Activated CD8-positive, alpha-beta T cell treated with anti-CD3 and anti-CD28 coated beads, Interleukin-2, amount 10 ng/mL, durations not matched to agents 7 days and 5 days (primary cell): Measurements from ENCODE around the gene MAS1L. TPM values are rescaled to one million over a fixed set of nuclear protein-coding genes. Genes with fewer than 3 reads are reported as not detected.

Experiments
- ATAC-seq: fragments of 150-1000 bp; cut with Tn5 transposase; one replicate; pipeline ENCODE4 v1.10.0; 2021; ENCODE audit warnings: moderate library complexity
- CTCF ChIA-PET: fragments of 350-600 bp; sonication (Branson Sonifier 250); formaldehyde crosslinking; loops from one replicate; lab custom pipeline; 2021; ENCODE audit warnings: antibody characterized with exemption; lab: Charles Lee
- POLR2A ChIA-PET: fragments of 350-600 bp; sonication (Branson Sonifier 250); formaldehyde crosslinking; loops from one replicate; lab custom pipeline; 2021; ENCODE audit warnings: antibody characterized with exemption; lab: Charles Lee
- DNase-seq: peaks from one replicate; pipeline ENCODE4 v3.0.0-alpha.2; 2020
- H3K27ac Mint-ChIP-seq: one replicate; pipeline ENCODE4 v1.8.0; 2021; ENCODE audit warnings: mild to moderate bottlenecking, mixed read lengths
- H3K27me3 Mint-ChIP-seq: one replicate; pipeline ENCODE4 v1.8.0; 2021; ENCODE audit warnings: low read depth, mixed read lengths
- H3K36me3 Mint-ChIP-seq: one replicate; pipeline ENCODE4 v1.8.0; 2021; ENCODE audit warnings: low read depth, mixed read lengths
- H3K4me1 Mint-ChIP-seq: one replicate; pipeline ENCODE4 v1.8.0; 2021; ENCODE audit warnings: low read depth, mixed read lengths
- H3K4me3 Mint-ChIP-seq: one replicate; pipeline ENCODE4 v1.8.0; 2021; ENCODE audit warnings: mild to moderate bottlenecking, mixed read lengths
- H3K9me3 Mint-ChIP-seq: one replicate; pipeline ENCODE4 v1.8.0; 2022; ENCODE audit warnings: mixed read lengths; ENCODE audit not compliant: insufficient read depth
- total RNA-seq, 2 experiments: library from RNA; stranded (reverse); gene quantifications; one replicate each; pipeline ENCODE4 v1.2.3, GENCODE V29; 2021

Gene MAS1L
- total RNA-seq, 2 experiments from 2014 or later = not detected

DNA sequence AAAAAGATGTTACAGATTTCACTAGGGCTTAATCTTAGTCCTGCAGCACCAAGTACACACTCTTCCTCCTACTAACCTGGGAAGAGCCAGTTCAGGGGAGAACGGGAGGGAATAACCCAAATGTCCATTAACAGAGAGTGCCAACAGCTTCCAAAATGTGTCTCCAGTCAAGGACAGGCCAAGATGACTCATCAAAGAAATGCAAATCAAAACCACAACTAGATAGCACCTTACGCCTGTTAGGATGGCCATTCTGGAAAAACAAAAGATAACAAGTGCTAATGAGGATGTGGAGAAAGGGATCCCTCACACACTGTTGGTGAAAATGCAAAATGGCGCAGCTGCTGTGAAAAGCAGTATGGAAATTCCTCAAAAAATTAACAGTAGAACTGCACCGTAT is 3.8 kb upstream of the MAS1L start:
- H3K27ac Mint-ChIP-seq = no peak overlapping the region
- H3K4me1 Mint-ChIP-seq = no peaks in the 10 kb centered on the region
- H3K36me3 Mint-ChIP-seq = no peaks in the 10 kb centered on the region
- H3K27me3 Mint-ChIP-seq = peaks cover 20% of the 10 kb centered on the region
- no peak overlapping the region for H3K4me3 Mint-ChIP-seq
- no peaks in the 10 kb centered on the region for H3K9me3 Mint-ChIP-seq
- ChIA-PET CTCF (no interaction called here), POLR2A (no interaction called here)
- DNase-seq = no peak
- ATAC-seq = no peak

- H3K27me3 Mint-ChIP-seq = peaks cover 21% of the 10 kb centered on the region
- H3K9me3 Mint-ChIP-seq = no peaks in the 10 kb centered on the region
- CTCF ChIA-PET = interaction anchor here (1.1 kb wide), 1 partner anchor 22 kb away, joined by 3 read pairs; no protein-coding TSS in a partner anchor
- no peak overlapping the region for H3K4me3 Mint-ChIP-seq
- H3K36me3 Mint-ChIP-seq = no peaks in the 10 kb centered on the region
- POLR2A ChIA-PET = no interaction called here
- no peak overlapping the region for H3K27ac Mint-ChIP-seq
- ATAC-seq = no peak
- DNase-seq = peak; percentile 8
- H3K4me1 Mint-ChIP-seq = no peaks in the 10 kb centered on the region
Observed at GRCh38 chr6:29490552-29490951, 2.8 kb upstream of the MAS1L start.

- CTCF ChIA-PET = no interaction called here
- no peaks in the 10 kb centered on the region for H3K9me3 Mint-ChIP-seq
Observed at GRCh38 chr6:29490055-29490454, 2.3 kb upstream of the MAS1L start.

GRCh38 chr6:29489286-29489685 is 1.5 kb upstream of the MAS1L start:
- Mint-ChIP-seq H3K9me3 (no peaks in the 10 kb centered on the region), H3K27me3 (peaks cover 14% of the 10 kb centered on the region), H3K36me3 (no peaks in the 10 kb centered on the region), H3K4me3 (no peak overlapping the region), H3K4me1 (no peaks in the 10 kb centered on the region), H3K27ac (no peak overlapping the region)
- DNase-seq = no peak
- ChIA-PET CTCF (no interaction called here), POLR2A (no interaction called here)
- ATAC-seq = no peak

More at GRCh38 chr6:29490055-29490454, 2.3 kb upstream of the MAS1L start:
- Mint-ChIP-seq H3K27me3 (peaks cover 18% of the 10 kb centered on the region), H3K4me3 (no peak overlapping the region), H3K36me3 (no peaks in the 10 kb centered on the region), H3K27ac (no peak overlapping the region), H3K4me1 (no peaks in the 10 kb centered on the region)
- DNase-seq = peak; percentile 6
- POLR2A ChIA-PET = no interaction called here
- ATAC-seq = no peak

GRCh38 chr6:29488874-29489273 is 1.1 kb upstream of the MAS1L start:
- no peak overlapping the region for H3K4me3 Mint-ChIP-seq
- DNase-seq = no peak
- ChIA-PET CTCF (no interaction called here), POLR2A (no interaction called here)
- H3K4me1 Mint-ChIP-seq = no peaks in the 10 kb centered on the region
- H3K9me3 Mint-ChIP-seq = no peaks in the 10 kb centered on the region
- peaks cover 15% of the 10 kb centered on the region for H3K27me3 Mint-ChIP-seq
- no peaks in the 10 kb centered on the region for H3K36me3 Mint-ChIP-seq
- no peak for ATAC-seq
- no peak overlapping the region for H3K27ac Mint-ChIP-seq

DNA sequence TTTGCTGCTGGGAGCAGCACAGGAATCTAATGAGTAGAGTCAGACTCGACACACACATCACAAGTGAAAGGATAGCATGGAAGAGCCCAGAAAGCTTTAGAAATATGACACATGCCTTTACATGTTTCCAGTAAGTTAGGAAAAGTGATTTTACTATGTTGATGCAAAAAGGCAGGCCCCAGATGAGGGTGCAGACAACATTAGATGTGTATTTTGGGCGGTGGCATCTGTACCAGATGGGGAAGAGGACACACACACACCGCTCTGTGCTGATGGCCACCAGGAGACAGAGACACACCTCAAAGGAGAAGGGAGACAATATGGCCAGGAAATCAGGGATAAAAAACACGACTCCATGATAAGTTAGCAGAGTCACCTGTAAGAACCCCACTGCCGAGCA is 625 bp downstream of the MAS1L start:
- no peak for DNase-seq
- CTCF ChIA-PET = no interaction called here
- H3K4me3 Mint-ChIP-seq = no peak overlapping the region
- H3K27ac Mint-ChIP-seq = no peak overlapping the region
- no peaks in the 10 kb centered on the region for H3K36me3 Mint-ChIP-seq
- H3K27me3 Mint-ChIP-seq = peaks cover 20% of the 10 kb centered on the region
- ATAC-seq = no peak
- no peaks in the 10 kb centered on the region for H3K4me1 Mint-ChIP-seq
- H3K9me3 Mint-ChIP-seq = no peaks in the 10 kb centered on the region
- POLR2A ChIA-PET = no interaction called here

DNA sequence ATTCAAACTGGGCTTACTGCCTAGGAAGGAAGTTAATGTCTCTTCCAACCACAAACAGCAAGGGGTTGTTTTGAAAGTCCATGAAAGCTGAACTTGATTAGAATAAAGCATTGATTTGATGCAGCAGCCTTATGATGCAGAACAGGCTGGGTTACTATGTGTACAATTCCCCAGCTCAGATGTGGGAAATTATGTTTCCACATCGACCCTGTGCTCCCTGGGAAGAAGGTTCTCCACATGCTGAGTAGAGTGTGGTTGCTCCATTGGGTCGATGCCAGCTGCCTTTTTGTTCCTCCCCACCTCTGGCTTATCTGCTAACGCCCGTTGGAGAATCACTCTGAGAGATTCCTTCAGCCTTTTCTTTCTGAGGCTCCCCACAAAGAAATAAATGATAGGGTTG is 1.2 kb downstream of the MAS1L start:
- no peak for DNase-seq
- ChIA-PET CTCF (no interaction called here), POLR2A (no interaction called here)
- H3K4me3 Mint-ChIP-seq = no peak overlapping the region
- peaks cover 20% of the 10 kb centered on the region for H3K27me3 Mint-ChIP-seq
- ATAC-seq = no peak
- H3K9me3 Mint-ChIP-seq = no peaks in the 10 kb centered on the region
- no peaks in the 10 kb centered on the region for H3K4me1 Mint-ChIP-seq
- no peaks in the 10 kb centered on the region for H3K36me3 Mint-ChIP-seq
- no peak overlapping the region for H3K27ac Mint-ChIP-seq

- Mint-ChIP-seq H3K4me1 (no peaks in the 10 kb centered on the region), H3K36me3 (no peaks in the 10 kb centered on the region), H3K27ac (no peak overlapping the region), H3K9me3 (no peaks in the 10 kb centered on the region), H3K27me3 (peaks cover 17% of the 10 kb centered on the region), H3K4me3 (no peak overlapping the region)
- ChIA-PET POLR2A (no interaction called here), CTCF (no interaction called here)
- DNase-seq (no peak), ATAC-seq (no peak)
Observed at GRCh38 chr6:29483735-29484134, 4.0 kb downstream of the MAS1L start.

DNA sequence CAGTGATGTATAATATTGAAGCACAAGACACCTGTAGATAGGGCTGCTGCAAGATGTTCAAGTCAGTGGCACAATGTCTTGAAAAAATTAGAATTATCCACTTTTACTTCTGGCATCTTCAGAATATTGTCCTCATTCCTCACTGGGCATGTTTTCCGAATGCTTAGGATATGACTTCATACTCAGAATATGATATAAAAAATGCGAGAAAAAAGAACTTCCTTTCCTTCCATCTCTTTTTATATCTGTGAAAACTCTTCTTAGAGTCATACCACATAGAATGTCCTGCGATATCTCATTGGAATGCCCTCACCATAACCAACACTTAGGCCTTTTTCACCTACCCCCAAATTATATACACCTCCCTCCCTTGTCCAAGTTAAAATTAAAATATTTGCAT is 4.6 kb downstream of the MAS1L start:
- no peak for ATAC-seq
- CTCF ChIA-PET = no interaction called here
- Mint-ChIP-seq H3K27me3 (peaks cover 17% of the 10 kb centered on the region), H3K27ac (no peak overlapping the region), H3K9me3 (no peaks in the 10 kb centered on the region), H3K4me3 (no peak overlapping the region), H3K36me3 (no peaks in the 10 kb centered on the region), H3K4me1 (no peaks in the 10 kb centered on the region)
- POLR2A ChIA-PET = no interaction called here
- DNase-seq = no peak

GRCh38 chr6:29479560-29479959 is 8.2 kb downstream of the MAS1L start:
- DNase-seq (no peak), ATAC-seq (no peak)
- no peaks in the 10 kb centered on the region for H3K9me3 Mint-ChIP-seq
- no peaks in the 10 kb centered on the region for H3K36me3 Mint-ChIP-seq
- H3K4me1 Mint-ChIP-seq = no peaks in the 10 kb centered on the region
- H3K27ac Mint-ChIP-seq = no peak overlapping the region
- H3K27me3 Mint-ChIP-seq = peaks cover 10% of the 10 kb centered on the region
- POLR2A ChIA-PET = no interaction called here
- no peak overlapping the region for H3K4me3 Mint-ChIP-seq
- CTCF ChIA-PET = no interaction called here

GRCh38 chr6:29478740-29479139 is 9.0 kb downstream of the MAS1L start:
- DNase-seq = no peak

DNA sequence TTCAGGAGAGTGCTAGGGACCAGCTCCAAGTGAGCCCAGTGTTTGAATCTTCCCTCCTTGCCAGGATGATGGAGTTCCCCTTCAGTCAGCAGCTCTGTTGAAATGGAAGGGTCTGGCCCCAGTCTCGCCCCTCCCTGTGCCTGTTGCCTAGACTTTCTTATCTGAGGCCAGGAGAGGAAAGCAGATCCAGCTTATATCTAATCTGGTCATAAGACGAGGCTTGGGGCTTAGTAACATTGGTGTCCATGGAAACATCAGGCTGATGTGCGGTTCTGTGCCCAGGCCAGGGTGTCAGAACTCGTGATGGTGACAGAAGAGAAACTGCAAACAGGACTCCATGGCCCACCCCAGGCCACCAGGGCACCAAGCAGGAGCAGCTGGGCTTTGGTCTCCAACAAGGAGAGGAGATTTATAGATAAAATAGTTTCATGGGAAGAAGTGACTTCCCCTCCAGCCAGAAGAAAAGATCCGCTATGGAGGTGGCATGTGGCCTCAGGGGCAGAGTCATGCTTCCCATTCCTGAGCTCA is 9.8 kb downstream of the MAS1L start:
- CTCF ChIA-PET = no interaction called here
- H3K4me3 Mint-ChIP-seq = no peak overlapping the region
- no peak for DNase-seq
- no peaks in the 10 kb centered on the region for H3K36me3 Mint-ChIP-seq
- ATAC-seq = no peak
- no peaks in the 10 kb centered on the region for H3K4me1 Mint-ChIP-seq
- POLR2A ChIA-PET = no interaction called here
- H3K27ac Mint-ChIP-seq = no peak overlapping the region
- H3K9me3 Mint-ChIP-seq = no peaks in the 10 kb centered on the region
- H3K27me3 Mint-ChIP-seq = peaks cover 7% of the 10 kb centered on the region

More at GRCh38 chr6:29478740-29479139, 9.0 kb downstream of the MAS1L start:
- POLR2A ChIA-PET = no interaction called here
- H3K27ac Mint-ChIP-seq = no peak overlapping the region
- H3K4me3 Mint-ChIP-seq = no peak overlapping the region
- H3K9me3 Mint-ChIP-seq = no peaks in the 10 kb centered on the region
- no peak for ATAC-seq
- H3K27me3 Mint-ChIP-seq = peaks cover 8% of the 10 kb centered on the region
- CTCF ChIA-PET = no interaction called here
- no peaks in the 10 kb centered on the region for H3K4me1 Mint-ChIP-seq
- H3K36me3 Mint-ChIP-seq = no peaks in the 10 kb centered on the region

DNA sequence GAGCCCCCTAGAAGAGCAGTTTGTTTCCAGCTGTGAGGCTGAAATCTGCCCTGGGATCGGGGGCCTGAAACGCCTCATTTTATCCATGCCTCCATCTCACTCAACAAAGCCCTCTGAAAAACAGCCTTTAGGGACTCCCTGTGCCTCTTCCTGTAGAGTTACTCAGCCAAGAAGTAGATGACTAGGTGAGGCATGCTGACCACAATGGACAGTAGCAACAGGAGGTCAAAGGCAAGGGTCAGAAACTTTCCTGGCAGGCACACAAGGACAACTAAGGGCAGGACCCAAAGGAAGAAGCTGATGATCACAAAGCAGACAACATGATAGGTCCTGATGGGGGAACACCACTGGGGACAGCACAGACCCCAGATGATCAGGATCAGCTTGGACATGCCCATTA is 12.8 kb downstream of the MAS1L start:
- Mint-ChIP-seq H3K27me3 (peaks cover 9% of the 10 kb centered on the region), H3K4me3 (no peak overlapping the region), H3K27ac (no peak overlapping the region), H3K4me1 (no peaks in the 10 kb centered on the region), H3K9me3 (no peaks in the 10 kb centered on the region), H3K36me3 (no peaks in the 10 kb centered on the region)
- ChIA-PET CTCF (no interaction called here), POLR2A (no interaction called here)
- ATAC-seq (no peak), DNase-seq (no peak)
